ENCODE data around the gene ABCA1.

The ABCA1 gene

GRCh38 chr9:104766025-104766424 lies 161.9 kb downstream of the ABCA1 start:
- DNase-seq (ENCODE audit: low read depth) = no peak

- DNase-seq (ENCODE audit: low read depth) = no peak
Observed at GRCh38 chr9:104765138-104765537, 162.8 kb downstream of the ABCA1 start.

- DNase-seq (ENCODE audit: low read depth) = no peak
Observed at GRCh38 chr9:104758974-104759373, 169.0 kb downstream of the ABCA1 start.

GRCh38 chr9:104750185-104750767 lies 177.7 kb downstream of the ABCA1 start:
- no peak for DNase-seq (ENCODE audit: low read depth)

GRCh38 chr9:104748359-104749031 lies 179.5 kb downstream of the ABCA1 start:
- peak; percentile 54 for DNase-seq (ENCODE audit: low read depth)

GRCh38 chr9:104747565-104748358 lies 180.2 kb downstream of the ABCA1 start, which contains the start of gene NIPSNAP3A:
Gene NIPSNAP3A (plus strand): TSS chr9:104747683. CDS start chr9:104747793, 110 bp downstream.
- peak; percentile 82 for DNase-seq (ENCODE audit: low read depth)

- DNase-seq (ENCODE audit: low read depth) = no peak
Observed at GRCh38 chr9:104747245-104747564, 180.8 kb downstream of the ABCA1 start.

- no peak for DNase-seq (ENCODE audit: low read depth)
Observed at GRCh38 chr9:104746798-104747197, 181.2 kb downstream of the ABCA1 start.

GRCh38 chr9:104746285-104746684 lies 181.7 kb downstream of the ABCA1 start:
- no peak for DNase-seq (ENCODE audit: low read depth)

GRCh38 chr9:104745852-104746251 lies 182.1 kb downstream of the ABCA1 start:
- DNase-seq (ENCODE audit: low read depth) = no peak

GRCh38 chr9:104743376-104743985 lies 184.5 kb downstream of the ABCA1 start:
- DNase-seq (ENCODE audit: low read depth) = peak; percentile 72

GRCh38 chr9:104740621-104741020 lies 187.3 kb downstream of the ABCA1 start:
- DNase-seq (ENCODE audit: low read depth) = peak; percentile 87

GRCh38 chr9:104738452-104738851 lies 189.5 kb downstream of the ABCA1 start:
- no peak for DNase-seq (ENCODE audit: low read depth)

All from ELR (cell line).